KMS-11 (cell line): Measurements from ENCODE around the gene IRAK4.

ENCODE experiments used
- H2AFZ ChIP-seq: fragments of 200-600 bp; sonication (generic); 2 replicates; pipeline ENCODE4 v1.6.1; 2016; ENCODE audit warnings: antibody characterized with exemption, mixed run types, low read depth
- H3K27ac ChIP-seq: fragments of 200-600 bp; sonication (generic); 2 replicates; pipeline ENCODE4 v1.6.1; 2016; ENCODE audit warnings: mild to moderate bottlenecking, mixed run types
- H3K27me3 ChIP-seq: fragments of 200-600 bp; sonication (generic); 2 replicates; pipeline ENCODE4 v1.6.1; 2017; ENCODE audit warnings: mild to moderate bottlenecking, low read depth, mixed run types, moderate library complexity; ENCODE audit not compliant: insufficient read depth
- H3K36me3 ChIP-seq: fragments of 200-600 bp; sonication (generic); 2 replicates; pipeline ENCODE4 v1.6.1; 2017; ENCODE audit warnings: mild to moderate bottlenecking, mixed run types; ENCODE audit not compliant: insufficient read depth
- H3K4me1 ChIP-seq: fragments of 200-600 bp; sonication (generic); 2 replicates; pipeline ENCODE4 v1.6.1; 2016; ENCODE audit warnings: mild to moderate bottlenecking, low read depth, mixed run types; ENCODE audit not compliant: poor library complexity, severe bottlenecking
- H3K4me2 ChIP-seq: fragments of 200-600 bp; sonication (generic); 2 replicates; pipeline ENCODE4 v1.7.0; 2016; ENCODE audit warnings: mild to moderate bottlenecking, mixed run types
- H3K4me3 ChIP-seq: fragments of 200-600 bp; sonication (generic); IDR thresholded peaks from 2 replicates; pipeline ENCODE4 v1.6.1; 2017; ENCODE audit warnings: low read depth, low read length, mixed read lengths; ENCODE audit not compliant: insufficient read depth
- H3K79me2 ChIP-seq: fragments of 200-600 bp; sonication (generic); 2 replicates; pipeline ENCODE4 v1.6.1; 2016; ENCODE audit warnings: low read depth, mixed run types; ENCODE audit not compliant: insufficient read depth
- H3K9ac ChIP-seq: fragments of 200-600 bp; sonication (generic); 2 replicates; pipeline ENCODE4 v1.6.1; 2016; ENCODE audit warnings: mild to moderate bottlenecking, mixed run types
- H4K20me1 ChIP-seq: fragments of 200-600 bp; sonication (generic); 2 replicates; pipeline ENCODE4 v1.6.1; 2016; ENCODE audit warnings: mild to moderate bottlenecking, mixed run types; ENCODE audit not compliant: insufficient read depth
- CTCF ChIP-seq: fragments of 200-600 bp; sonication (generic); conservative IDR thresholded peaks from 2 replicates; pipeline ENCODE4 v1.6.1; 2017; ENCODE audit warnings: low read depth, mild to moderate bottlenecking, antibody characterized with exemption, low read length, moderate library complexity, mixed read lengths

The IRAK4 gene

DNA sequence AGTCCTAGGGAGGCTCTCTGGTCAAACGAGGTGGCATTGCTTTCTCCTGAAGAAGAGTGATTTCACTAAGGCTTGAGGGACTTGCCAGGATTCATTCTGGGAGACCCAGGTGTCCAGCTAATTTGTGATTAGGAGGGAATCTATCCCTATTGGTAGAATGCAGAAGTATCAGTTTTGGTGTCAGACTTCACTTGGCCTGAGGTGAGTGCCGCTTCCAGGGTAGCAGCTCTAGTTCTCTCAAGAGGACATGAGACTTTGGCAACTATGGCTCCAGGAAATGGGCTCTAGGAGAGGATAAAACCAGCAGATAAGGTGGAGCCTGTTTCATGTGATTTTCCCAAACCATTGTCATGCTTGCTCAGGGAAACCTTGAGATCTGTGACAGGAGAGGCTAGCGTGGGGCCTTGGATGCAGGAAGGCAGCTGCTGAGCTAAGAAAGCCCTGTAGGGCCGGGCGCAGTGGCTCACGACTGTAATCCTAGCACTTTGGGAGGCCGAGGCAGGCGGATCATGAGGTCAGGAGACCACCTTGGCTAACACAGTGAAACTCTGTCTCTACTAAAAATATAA lies 65.5 kb downstream of the IRAK4 start:
- H3K36me3 ChIP-seq, result no peaks in the 10 kb centered on the region
- H3K79me2 ChIP-seq, result no peaks in the 10 kb centered on the region
- H2AFZ ChIP-seq, result no peak overlapping the region
- no peaks in the 10 kb centered on the region for H3K27me3 ChIP-seq
- no peak overlapping the region for H3K4me3 ChIP-seq
- no peak overlapping the region for H3K27ac ChIP-seq
- no peak overlapping the region for H3K4me2 ChIP-seq
- H3K9ac ChIP-seq, result no peak overlapping the region
- H4K20me1 ChIP-seq, result no peaks in the 10 kb centered on the region
- no peaks in the 10 kb centered on the region for H3K4me1 ChIP-seq
- no peak for TF ChIP-seq CTCF

GRCh38 chr12:43826681-43827080 lies 67.9 kb downstream of the IRAK4 start:
- Histone ChIP-seq H3K27ac (no peak overlapping the region), H3K27me3 (no peaks in the 10 kb centered on the region), H3K4me2 (no peak overlapping the region), H3K79me2 (no peaks in the 10 kb centered on the region), H2AFZ (no peak overlapping the region), H3K36me3 (no peaks in the 10 kb centered on the region), H3K4me3 (no peak overlapping the region), H4K20me1 (no peaks in the 10 kb centered on the region), H3K4me1 (no peaks in the 10 kb centered on the region), H3K9ac (no peak overlapping the region)
- no peak for TF ChIP-seq CTCF

DNA sequence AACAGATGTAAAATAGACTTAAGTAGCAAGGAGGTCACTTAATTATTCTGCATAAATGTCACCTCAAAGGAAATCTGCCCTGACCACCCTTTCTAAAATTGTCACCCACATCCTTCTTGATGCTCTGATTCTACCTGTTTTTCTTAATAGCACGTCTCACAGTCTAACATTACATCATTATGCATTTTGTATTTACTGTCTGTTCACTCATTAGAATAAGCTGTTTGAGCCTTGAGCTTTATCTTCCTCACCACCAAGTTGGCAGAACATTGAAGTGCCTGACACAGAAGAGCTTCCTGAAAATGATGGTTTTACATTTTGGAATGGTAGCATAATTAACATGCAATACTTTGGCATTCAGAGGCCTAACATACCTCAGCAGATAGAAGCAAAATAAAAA lies 68.3 kb downstream of the IRAK4 start:
- H3K27me3 ChIP-seq, result no peaks in the 10 kb centered on the region
- no peak overlapping the region for H3K27ac ChIP-seq
- no peak for TF ChIP-seq CTCF
- H3K79me2 ChIP-seq, result no peaks in the 10 kb centered on the region
- no peak overlapping the region for H3K4me2 ChIP-seq
- H3K36me3 ChIP-seq, result no peaks in the 10 kb centered on the region
- no peak overlapping the region for H3K9ac ChIP-seq
- no peaks in the 10 kb centered on the region for H3K4me1 ChIP-seq
- H3K4me3 ChIP-seq, result no peak overlapping the region
- no peaks in the 10 kb centered on the region for H4K20me1 ChIP-seq
- no peak overlapping the region for H2AFZ ChIP-seq

DNA sequence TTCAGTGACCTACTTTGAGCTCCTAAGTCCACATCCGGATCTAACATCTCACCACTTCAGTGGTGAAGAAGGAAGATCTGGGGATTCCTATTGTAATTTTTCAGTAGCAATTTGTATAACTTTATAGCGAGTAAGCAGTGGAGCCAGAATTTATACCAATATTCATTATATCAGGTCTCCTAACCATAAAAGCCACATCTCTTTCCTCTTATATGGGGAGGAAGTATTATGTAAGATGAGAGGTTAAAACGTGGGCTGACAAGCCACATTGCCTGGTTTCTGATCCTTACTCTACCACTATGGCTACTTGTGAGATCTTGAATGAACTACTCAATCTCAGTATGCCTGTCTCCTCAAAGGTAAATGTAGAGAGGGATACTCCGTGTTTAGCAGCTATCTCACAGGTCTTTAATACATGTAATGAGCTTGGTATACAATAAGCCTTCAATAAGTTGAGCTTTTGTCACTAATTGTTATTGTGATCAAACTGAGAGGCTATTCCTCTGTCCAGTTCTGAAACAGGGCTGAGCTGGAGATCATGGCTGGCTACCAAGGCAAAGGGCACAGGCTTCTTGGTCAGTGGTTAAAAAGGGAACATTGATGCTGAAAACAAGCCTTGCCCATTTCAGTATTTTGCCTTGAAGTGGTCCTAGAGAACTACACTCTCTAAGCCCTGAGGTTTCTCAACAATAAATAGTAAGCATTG lies 73.9 kb downstream of the IRAK4 start:
- Histone ChIP-seq H4K20me1 (no peaks in the 10 kb centered on the region), H3K27me3 (no peaks in the 10 kb centered on the region), H3K4me1 (peaks cover 20% of the 10 kb centered on the region), H3K4me3 (no peak overlapping the region), H2AFZ (no peak overlapping the region), H3K79me2 (no peaks in the 10 kb centered on the region; the same call in 1 of the 2 replicates), H3K4me2 (no peak overlapping the region), H3K9ac (no peak overlapping the region), H3K27ac (no peak overlapping the region), H3K36me3 (no peaks in the 10 kb centered on the region)
- TF ChIP-seq CTCF, result no peak
